ENCODE results near the gene CDC6.

GRCh38 chr17:40309031-40309948 lies 21.6 kb downstream of the CDC6 start, which contains the start of gene RARA:
- TF ChIP-seq CTCF (IDR thresholded peaks at IDR 0.05) = no peak
- no peak for TF ChIP-seq EZH2 (IDR thresholded peaks at IDR 0.05)
- no peak for TF ChIP-seq EZH2phosphoT487 (IDR thresholded peaks at IDR 0.05)
